ENCODE data around the gene ARHGAP15. TPM values are rescaled to one million over a fixed set of nuclear protein-coding genes. Genes with fewer than 3 reads are reported as not detected.

ARHGAP15 gene
- total RNA-seq, 2 donors from 2014 or later = 277 to 309 TPM

DNA sequence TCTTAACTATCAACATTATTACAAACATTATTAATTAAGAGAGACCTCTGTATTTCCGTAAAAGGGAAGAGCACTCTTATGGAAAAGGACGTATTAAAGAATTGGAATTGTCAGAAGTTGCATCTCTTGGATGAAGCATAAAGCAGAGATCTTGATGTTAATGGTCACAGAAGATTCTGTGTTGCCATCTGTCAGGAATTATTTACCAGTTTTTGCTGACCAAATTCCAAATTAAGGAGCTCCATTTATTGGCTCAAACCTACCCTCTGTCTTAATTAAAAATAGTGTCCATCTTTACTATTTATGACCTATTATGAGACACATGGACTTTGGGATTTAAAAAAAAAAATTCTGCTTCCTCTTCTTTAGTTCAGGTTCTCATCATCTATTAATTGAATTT, 232.1 kb downstream of the ARHGAP15 start:
- peaks cover 19% of the 10 kb centered on the region for H3K4me1 Mint-ChIP-seq
- H3K27me3 Mint-ChIP-seq = no peaks in the 10 kb centered on the region
- no peaks in the 10 kb centered on the region for H3K9me3 ChIP-seq (ENCODE audit: control insufficient read depth, low read length, poor library complexity, severe bottlenecking)
- no peaks in the 10 kb centered on the region for H3K36me3 Mint-ChIP-seq (ENCODE audit: low read depth)
- H3K27ac Mint-ChIP-seq = no peak overlapping the region
- DNase-seq (no peak), ATAC-seq (no peak)
- H3K4me3 Mint-ChIP-seq = no peak overlapping the region

DNA sequence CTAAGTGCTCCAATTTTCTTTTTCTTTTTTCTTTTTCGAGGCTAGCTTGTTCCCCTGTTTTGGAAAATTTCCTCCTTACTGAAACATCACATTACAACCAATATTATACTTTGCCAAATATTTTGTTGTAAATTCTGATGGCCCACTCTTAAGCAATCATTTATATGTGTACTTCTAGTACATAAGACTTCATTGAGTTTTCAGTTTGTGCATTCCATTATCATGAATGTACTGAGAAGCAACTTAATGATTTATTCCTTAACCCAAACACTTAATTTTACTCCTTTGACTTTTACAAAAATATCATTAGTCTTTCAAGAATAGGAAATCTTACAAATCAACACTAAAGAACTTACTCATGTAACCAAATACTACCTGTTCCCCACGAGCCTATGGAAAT, 242.4 kb downstream of the ARHGAP15 start:
- H3K36me3 Mint-ChIP-seq (ENCODE audit: low read depth) = peaks cover 5% of the 10 kb centered on the region
- no peaks in the 10 kb centered on the region for H3K27me3 Mint-ChIP-seq
- ATAC-seq (no peak), DNase-seq (no peak)
- H3K4me1 Mint-ChIP-seq = peaks cover 32% of the 10 kb centered on the region
- H3K27ac Mint-ChIP-seq = peak overlapping the region; percentile 72
- H3K4me3 Mint-ChIP-seq = no peak overlapping the region
- no peaks in the 10 kb centered on the region for H3K9me3 ChIP-seq (ENCODE audit: control insufficient read depth, low read length, poor library complexity, severe bottlenecking)

DNA sequence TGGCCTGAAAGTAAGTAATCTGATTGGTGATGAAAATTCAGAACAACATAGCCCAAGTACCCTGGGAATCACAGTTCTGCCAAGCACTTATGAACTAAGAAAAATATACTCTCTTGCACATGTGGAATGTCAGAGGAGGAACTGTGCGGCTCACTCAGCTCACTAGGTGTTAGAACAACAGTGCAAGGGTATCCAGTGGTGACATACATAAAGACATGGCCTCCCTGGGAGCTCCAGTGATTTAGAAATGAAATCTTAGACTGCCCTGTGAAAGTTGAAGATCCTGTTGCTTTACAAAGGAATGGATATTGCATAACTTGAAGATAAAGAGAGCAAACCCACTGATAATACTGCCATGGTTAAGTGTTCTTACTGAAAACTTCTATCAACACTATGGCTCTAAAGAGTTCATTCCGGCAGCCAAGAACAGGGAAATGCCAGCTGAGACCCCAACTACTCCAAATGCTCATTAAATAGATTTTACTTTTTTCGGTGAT, 246.2 kb downstream of the ARHGAP15 start:
- no peaks in the 10 kb centered on the region for H3K9me3 ChIP-seq (ENCODE audit: control insufficient read depth, low read length, poor library complexity, severe bottlenecking)
- Mint-ChIP-seq H3K4me1 (peaks cover 22% of the 10 kb centered on the region), H3K27ac (peak overlapping the region; percentile 72), H3K27me3 (no peaks in the 10 kb centered on the region), H3K36me3 (ENCODE audit: low read depth) (peaks cover 2% of the 10 kb centered on the region), H3K4me3 (no peak overlapping the region)
- ATAC-seq (no peak), DNase-seq (no peak)

DNA sequence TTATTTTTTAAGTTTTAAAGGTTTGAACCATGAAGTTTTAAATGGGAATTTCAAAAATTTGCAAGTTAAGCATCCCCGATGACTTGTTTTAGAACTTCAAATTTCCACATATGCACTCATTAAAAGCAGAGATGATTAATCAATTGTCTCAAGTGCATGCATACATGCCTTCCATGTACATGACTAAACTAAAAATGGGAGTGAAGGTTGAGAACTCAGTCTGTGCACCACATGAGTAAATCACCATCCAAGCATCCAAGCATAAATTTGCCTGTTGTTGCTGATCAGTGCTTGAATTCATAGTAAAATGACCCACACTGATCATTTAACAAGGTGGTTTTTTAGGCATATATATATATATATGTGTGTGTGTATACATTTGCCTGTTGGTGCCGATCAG, 249.8 kb downstream of the ARHGAP15 start:
- H3K27ac Mint-ChIP-seq = no peak overlapping the region
- peaks cover 25% of the 10 kb centered on the region for H3K4me1 Mint-ChIP-seq
- ATAC-seq = no peak

DNA sequence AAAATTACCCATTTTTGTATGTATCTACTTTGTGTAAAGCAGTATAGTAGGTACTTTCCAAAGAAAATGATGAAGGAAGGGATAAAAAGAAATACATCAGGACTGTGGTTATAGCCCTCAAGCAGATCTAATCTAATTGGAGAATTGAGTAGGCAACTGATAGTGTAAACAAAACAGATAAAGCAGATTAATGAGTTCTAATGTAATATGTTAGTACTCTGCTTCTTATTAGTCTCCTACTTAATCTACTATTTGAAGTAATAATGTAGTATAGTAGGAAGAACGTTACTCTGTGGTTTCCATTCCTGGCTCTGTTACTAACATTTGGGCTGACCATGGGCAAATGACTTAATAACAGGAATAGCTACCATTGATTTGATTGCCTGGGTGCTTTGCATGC, 250.7 kb downstream of the ARHGAP15 start:
- no peaks in the 10 kb centered on the region for H3K9me3 ChIP-seq (ENCODE audit: control insufficient read depth, low read length, poor library complexity, severe bottlenecking)
- Mint-ChIP-seq H3K4me3 (no peak overlapping the region), H3K27me3 (no peaks in the 10 kb centered on the region), H3K4me1 (peaks cover 21% of the 10 kb centered on the region), H3K36me3 (ENCODE audit: low read depth) (peaks cover 6% of the 10 kb centered on the region), H3K27ac (no peak overlapping the region)
- ATAC-seq (no peak), DNase-seq (no peak)

More for the DNA sequence above, 249.8 kb downstream of the ARHGAP15 start:
- Mint-ChIP-seq H3K27me3 (no peaks in the 10 kb centered on the region), H3K36me3 (ENCODE audit: low read depth) (peaks cover 6% of the 10 kb centered on the region), H3K4me3 (no peak overlapping the region)
- no peaks in the 10 kb centered on the region for H3K9me3 ChIP-seq (ENCODE audit: control insufficient read depth, low read length, poor library complexity, severe bottlenecking)
- no peak for DNase-seq

DNA sequence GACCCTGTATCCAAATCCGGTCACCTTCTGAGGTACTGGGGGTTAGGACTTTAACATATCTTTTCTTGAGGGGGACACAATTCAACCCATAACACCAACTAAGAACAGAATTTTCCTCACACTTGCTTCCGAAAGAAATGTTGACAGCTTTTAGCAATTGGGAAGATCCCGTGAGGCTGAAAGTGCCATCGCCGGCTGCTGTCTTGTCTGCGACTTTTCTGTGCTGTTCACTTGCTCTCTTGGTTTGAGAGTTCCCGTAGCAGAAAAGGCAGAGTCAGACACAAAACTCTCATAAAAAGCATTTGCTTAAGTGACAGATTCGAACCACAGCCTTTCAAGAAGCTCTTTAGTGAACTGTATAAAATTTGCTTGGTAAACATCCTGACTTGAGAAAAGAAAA, 253.4 kb downstream of the ARHGAP15 start:
- peaks cover 4% of the 10 kb centered on the region for H3K36me3 Mint-ChIP-seq (ENCODE audit: low read depth)
- no peaks in the 10 kb centered on the region for H3K27me3 Mint-ChIP-seq
- no peaks in the 10 kb centered on the region for H3K9me3 ChIP-seq (ENCODE audit: control insufficient read depth, low read length, poor library complexity, severe bottlenecking)
- DNase-seq (no peak), ATAC-seq (no peak)
- no peak overlapping the region for H3K4me3 Mint-ChIP-seq
- H3K4me1 Mint-ChIP-seq = peaks cover 22% of the 10 kb centered on the region
- peak overlapping the region; percentile 51 for H3K27ac Mint-ChIP-seq

DNA sequence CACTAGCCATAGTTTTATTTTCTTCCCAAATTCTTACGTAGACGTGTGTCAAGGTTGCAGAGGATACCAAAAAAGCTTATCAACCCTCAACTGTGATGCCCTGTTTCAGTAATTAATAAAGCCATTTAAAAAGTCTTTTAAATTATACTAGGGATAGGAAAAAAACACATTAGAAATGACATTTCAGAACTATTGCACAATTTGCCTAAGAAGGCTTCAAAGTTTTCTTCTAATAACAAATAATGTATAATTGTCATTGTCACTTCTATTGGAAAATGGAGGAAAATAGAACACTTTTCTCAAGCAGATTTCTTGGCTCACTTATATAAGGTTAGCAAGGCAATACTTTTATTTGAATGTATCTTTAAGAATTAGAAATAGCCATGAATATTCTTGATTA, 253.8 kb downstream of the ARHGAP15 start:
- H3K9me3 ChIP-seq (ENCODE audit: control insufficient read depth, low read length, poor library complexity, severe bottlenecking) = no peaks in the 10 kb centered on the region
- H3K4me1 Mint-ChIP-seq = peaks cover 25% of the 10 kb centered on the region
- DNase-seq = no peak
- H3K27ac Mint-ChIP-seq = no peak overlapping the region
- H3K27me3 Mint-ChIP-seq = no peaks in the 10 kb centered on the region
- peaks cover 4% of the 10 kb centered on the region for H3K36me3 Mint-ChIP-seq (ENCODE audit: low read depth)
- no peak overlapping the region for H3K4me3 Mint-ChIP-seq
- ATAC-seq = no peak

DNA sequence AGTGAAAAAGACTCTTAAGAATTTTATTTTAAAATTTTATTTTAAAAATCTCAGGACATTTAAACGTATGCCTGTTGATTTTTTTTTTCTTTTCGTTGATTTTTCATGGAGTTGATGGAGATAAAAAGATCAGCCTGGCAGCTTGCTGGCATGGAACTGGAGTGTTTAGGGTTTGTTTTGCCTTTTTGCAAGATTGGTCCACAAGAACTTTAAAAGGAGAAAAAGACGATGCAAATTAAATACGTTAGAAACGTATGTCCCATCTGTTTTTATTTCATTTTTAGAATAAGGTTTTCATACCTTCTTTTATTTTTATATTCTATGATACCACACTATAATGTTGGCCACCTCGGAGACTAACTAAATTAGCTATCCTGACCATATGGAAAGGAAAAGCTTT, 254.9 kb downstream of the ARHGAP15 start:
- peaks cover 4% of the 10 kb centered on the region for H3K36me3 Mint-ChIP-seq (ENCODE audit: low read depth)
- H3K27me3 Mint-ChIP-seq = no peaks in the 10 kb centered on the region
- no peak for ATAC-seq

DNA sequence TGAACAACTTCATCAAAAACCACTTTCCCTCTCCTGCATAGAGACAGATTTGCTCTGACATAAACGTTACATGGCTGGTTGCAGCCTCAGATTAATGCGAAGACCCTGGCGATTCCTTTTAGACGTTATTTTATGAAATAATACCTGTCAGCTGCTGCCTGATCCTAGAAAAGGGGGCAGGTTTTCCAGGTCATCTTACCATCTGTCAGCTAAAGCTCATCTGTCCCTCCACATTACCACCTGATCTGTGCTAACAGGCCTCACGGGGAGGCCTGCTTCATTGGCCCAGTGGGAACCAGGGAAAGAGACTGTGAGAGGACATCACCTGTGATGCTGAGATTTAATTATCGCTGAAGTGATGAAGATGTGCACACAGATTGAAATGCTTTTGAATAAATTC, 261.0 kb downstream of the ARHGAP15 start:
- Mint-ChIP-seq H3K4me3 (no peak overlapping the region), H3K36me3 (ENCODE audit: low read depth) (peaks cover 2% of the 10 kb centered on the region), H3K27ac (no peak overlapping the region), H3K27me3 (no peaks in the 10 kb centered on the region), H3K4me1 (peaks cover 34% of the 10 kb centered on the region)
- ATAC-seq (no peak), DNase-seq (no peak)
- no peaks in the 10 kb centered on the region for H3K9me3 ChIP-seq (ENCODE audit: control insufficient read depth, low read length, poor library complexity, severe bottlenecking)

More for the DNA sequence above, 254.9 kb downstream of the ARHGAP15 start:
- no peak for DNase-seq
- no peaks in the 10 kb centered on the region for H3K9me3 ChIP-seq (ENCODE audit: control insufficient read depth, low read length, poor library complexity, severe bottlenecking)
- peaks cover 25% of the 10 kb centered on the region for H3K4me1 Mint-ChIP-seq
- H3K4me3 Mint-ChIP-seq = no peak overlapping the region
- H3K27ac Mint-ChIP-seq = no peak overlapping the region

DNA sequence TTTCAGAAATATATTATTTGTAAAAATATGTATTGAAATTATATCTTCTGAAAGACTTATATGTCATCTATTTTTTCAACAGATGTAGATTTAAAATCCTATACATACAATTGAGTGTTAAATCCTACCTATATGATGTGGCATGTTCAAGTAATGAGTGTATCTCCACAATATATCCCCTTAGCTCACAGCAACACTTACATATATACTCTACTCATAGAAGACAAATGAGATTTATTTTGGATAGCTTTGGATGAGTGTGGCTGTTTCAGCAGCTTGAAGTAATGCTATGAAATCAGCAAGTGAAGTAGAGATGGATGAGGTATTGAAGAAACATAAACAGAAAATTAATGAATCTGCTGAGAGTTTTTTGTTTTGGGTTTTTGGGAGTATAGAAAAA, 263.1 kb downstream of the ARHGAP15 start:
- ATAC-seq (no peak), DNase-seq (no peak)
- Mint-ChIP-seq H3K36me3 (ENCODE audit: low read depth) (peaks cover 7% of the 10 kb centered on the region), H3K4me1 (peaks cover 41% of the 10 kb centered on the region), H3K4me3 (no peak overlapping the region), H3K27me3 (no peaks in the 10 kb centered on the region), H3K27ac (no peak overlapping the region)
- H3K9me3 ChIP-seq (ENCODE audit: control insufficient read depth, low read length, poor library complexity, severe bottlenecking) = no peaks in the 10 kb centered on the region

DNA sequence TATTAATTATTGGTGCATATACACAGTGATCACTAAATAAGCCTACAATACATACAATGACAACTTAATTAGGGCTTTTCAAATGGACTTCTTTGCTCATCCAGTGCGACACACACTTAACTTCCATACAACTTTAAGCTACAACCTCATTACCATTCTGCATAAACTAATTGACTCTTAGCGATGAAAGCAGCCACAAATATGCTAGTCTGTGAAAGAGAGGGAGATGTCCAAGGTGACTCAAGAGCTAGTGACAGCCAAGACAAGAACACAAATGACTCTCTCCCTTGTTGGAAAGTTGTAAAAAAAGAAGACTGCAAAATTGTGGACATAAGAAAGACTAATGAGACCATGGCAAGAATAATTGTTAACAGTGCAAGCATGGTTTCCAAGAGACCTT, 264.8 kb downstream of the ARHGAP15 start:
- Mint-ChIP-seq H3K27me3 (no peaks in the 10 kb centered on the region), H3K4me3 (no peak overlapping the region), H3K4me1 (peaks cover 42% of the 10 kb centered on the region), H3K36me3 (ENCODE audit: low read depth) (peaks cover 7% of the 10 kb centered on the region), H3K27ac (peak overlapping the region; percentile 14)
- no peaks in the 10 kb centered on the region for H3K9me3 ChIP-seq (ENCODE audit: control insufficient read depth, low read length, poor library complexity, severe bottlenecking)
- ATAC-seq = no peak
- no peak for DNase-seq

DNA sequence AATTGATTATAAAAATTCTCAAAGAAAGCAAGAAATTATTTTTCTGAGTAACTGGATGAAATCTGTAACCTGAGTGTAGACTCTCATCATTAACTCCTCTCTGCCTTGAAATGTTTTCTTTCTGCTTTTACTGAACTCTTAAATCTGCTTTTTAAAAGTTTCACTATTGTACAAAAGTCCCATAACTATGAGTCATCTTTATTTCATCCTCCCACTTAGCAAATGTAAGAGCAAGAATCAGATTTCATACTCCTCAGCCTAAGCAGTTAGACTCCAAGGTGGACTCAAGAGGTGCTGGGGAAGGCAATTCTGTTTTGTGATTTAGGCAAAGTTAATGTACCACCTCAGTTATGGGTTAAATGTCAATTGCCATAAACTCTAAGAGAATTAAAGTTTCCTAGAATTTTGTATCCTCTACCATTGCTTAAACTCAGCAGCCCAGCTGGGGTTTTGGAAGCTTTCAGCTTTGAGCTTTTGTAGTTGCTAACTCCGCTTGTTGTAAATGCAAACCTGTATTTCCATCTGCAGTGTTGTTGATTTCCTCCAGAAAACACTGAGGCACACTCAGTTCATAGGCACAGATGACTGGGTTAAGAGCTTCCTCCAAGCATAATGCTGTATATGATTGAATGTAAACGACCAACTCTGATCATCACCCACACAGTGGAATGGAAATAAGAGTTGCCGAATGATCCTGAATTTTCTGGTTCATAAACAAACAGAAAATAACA, 268.8 kb downstream of the ARHGAP15 start:
- Mint-ChIP-seq H3K4me1 (peaks cover 32% of the 10 kb centered on the region), H3K27me3 (no peaks in the 10 kb centered on the region), H3K4me3 (no peak overlapping the region), H3K36me3 (ENCODE audit: low read depth) (peaks cover 5% of the 10 kb centered on the region), H3K27ac (peak overlapping the region; percentile 69)
- DNase-seq (no peak), ATAC-seq (peak; percentile 42)
- H3K9me3 ChIP-seq (ENCODE audit: control insufficient read depth, low read length, poor library complexity, severe bottlenecking) = no peaks in the 10 kb centered on the region

DNA sequence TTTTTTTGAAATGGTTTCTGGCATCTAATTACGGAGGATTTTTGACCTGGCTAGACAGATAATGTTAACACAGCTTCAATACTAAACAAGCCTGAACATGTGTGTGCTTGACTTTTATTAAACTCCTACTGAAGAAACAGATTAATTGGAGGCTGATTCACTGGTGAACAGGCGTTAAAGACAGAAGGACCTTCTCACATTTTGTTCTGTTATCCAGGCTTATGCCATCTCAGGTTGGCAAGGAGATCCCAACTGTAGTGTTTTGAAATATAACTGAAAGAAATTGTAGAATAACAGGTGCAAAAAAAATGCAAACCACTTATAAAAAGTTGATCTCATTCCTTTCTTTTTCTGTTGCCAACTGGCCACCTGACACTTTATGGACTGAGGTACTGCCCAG, 269.6 kb downstream of the ARHGAP15 start:
- peaks cover 32% of the 10 kb centered on the region for H3K4me1 Mint-ChIP-seq
- H3K27me3 Mint-ChIP-seq = no peaks in the 10 kb centered on the region
- H3K9me3 ChIP-seq (ENCODE audit: control insufficient read depth, low read length, poor library complexity, severe bottlenecking) = no peaks in the 10 kb centered on the region
- ATAC-seq (no peak), DNase-seq (no peak)
- peak overlapping the region; percentile 69 for H3K27ac Mint-ChIP-seq
- peaks cover 5% of the 10 kb centered on the region for H3K36me3 Mint-ChIP-seq (ENCODE audit: low read depth)
- H3K4me3 Mint-ChIP-seq = no peak overlapping the region

DNA sequence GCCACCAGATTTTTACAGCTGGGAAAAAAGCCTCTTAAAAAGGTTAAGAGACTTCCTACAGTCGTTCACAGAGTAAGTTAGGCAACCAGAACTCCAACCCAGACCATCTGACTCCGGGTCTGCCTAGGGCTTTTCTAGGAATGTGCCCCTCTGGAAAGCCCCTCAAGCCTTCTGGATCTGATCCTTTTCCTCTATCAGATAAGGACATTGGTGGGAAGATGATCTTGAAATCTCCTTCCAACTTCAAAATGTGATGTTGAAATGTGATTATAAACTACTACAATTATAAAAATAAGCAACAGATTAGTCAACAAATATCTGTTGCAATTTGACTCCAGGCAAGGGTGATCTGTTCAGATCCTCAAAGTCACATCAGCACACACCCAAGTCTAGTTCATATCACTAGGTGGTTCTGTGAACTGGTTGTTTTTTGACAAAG, 270.4 kb downstream of the ARHGAP15 start:
- Mint-ChIP-seq H3K4me3 (no peak overlapping the region), H3K27me3 (no peaks in the 10 kb centered on the region), H3K36me3 (ENCODE audit: low read depth) (peaks cover 5% of the 10 kb centered on the region), H3K27ac (no peak overlapping the region), H3K4me1 (peaks cover 31% of the 10 kb centered on the region)
- H3K9me3 ChIP-seq (ENCODE audit: control insufficient read depth, low read length, poor library complexity, severe bottlenecking) = no peaks in the 10 kb centered on the region
- DNase-seq (no peak), ATAC-seq (no peak)

Data from T-helper 17 cell (primary cell).